ENCODE results near the gene PHACTR3. TPM values are rescaled to one million over a fixed set of nuclear protein-coding genes. Genes with fewer than 3 reads are reported as not detected.

Gene PHACTR3
- total RNA-seq, 6 experiments from 2014 or later, result 0.12 to 0.35 (median 0.23) TPM; not detected in 2

DNA sequence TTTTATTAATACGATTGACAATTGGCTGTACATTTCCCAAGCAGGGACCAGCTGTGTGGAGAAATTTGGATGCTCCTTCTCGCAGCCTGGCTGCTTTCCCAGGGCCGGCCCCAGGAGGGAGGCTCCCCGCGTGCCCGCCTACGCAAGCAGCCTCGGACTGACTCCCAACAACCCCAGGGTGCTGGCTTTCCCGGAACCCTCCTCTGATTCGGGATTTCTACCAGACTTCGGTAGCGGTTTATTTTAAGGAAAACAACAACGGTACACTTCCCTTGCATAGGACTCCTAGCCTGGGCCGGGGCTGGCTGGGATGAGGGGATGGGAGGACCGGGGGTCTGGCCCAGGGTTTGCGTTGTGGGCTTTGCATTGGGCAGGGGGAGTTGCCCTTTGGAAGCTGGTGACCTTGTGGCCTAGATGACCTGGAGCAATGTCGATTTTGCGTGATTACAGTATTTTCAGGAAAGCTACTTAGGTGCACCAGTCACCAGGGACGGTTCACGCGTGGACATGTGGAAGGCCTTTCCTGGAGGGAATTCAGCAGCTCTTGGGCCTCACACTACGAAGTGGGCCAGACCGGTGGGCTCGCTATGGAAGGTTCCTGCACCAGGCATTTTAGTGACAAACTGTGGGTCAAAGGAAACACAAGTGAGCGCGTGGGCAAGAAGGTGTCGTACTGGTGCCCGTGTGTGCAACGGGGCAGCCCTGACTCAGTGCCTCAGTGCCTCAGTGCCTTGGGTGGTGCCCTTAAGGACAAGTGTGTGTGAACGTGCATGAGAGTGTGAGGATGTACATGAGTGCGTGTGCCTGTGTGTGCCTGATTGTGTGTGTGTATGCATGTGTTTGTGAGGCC lies 20.7 kb upstream of the PHACTR3 start:
- Histone ChIP-seq H3K4me1 (no peaks in the 10 kb centered on the region), H3K27me3 (no peaks in the 10 kb centered on the region), H3K27ac (no peak overlapping the region), H3K9me3 (no peaks in the 10 kb centered on the region), H3K4me3 (no peak overlapping the region), H3K36me3 (no peaks in the 10 kb centered on the region)
- intact Hi-C loops (cut with DNase I), result no loop called here
- 51% methylated on average over 18 of the region's 31 CpGs for WGBS (ENCODE audit: insufficient coverage, low coverage, low lambda C conversion rate, missing lambda C conversion rate)
- DNase-seq (peak in 1 of 3 donors; percentile 40), ATAC-seq (peak in 2 of 4 donors; percentile 32 to 40)
- TF ChIP-seq, protein P1, sequence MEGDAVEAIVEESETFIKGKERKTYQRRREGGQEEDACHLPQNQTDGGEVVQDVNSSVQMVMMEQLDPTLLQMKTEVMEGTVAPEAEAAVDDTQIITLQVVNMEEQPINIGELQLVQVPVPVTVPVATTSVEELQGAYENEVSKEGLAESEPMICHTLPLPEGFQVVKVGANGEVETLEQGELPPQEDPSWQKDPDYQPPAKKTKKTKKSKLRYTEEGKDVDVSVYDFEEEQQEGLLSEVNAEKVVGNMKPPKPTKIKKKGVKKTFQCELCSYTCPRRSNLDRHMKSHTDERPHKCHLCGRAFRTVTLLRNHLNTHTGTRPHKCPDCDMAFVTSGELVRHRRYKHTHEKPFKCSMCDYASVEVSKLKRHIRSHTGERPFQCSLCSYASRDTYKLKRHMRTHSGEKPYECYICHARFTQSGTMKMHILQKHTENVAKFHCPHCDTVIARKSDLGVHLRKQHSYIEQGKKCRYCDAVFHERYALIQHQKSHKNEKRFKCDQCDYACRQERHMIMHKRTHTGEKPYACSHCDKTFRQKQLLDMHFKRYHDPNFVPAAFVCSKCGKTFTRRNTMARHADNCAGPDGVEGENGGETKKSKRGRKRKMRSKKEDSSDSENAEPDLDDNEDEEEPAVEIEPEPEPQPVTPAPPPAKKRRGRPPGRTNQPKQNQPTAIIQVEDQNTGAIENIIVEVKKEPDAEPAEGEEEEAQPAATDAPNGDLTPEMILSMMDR (IDR thresholded peaks at IDR 0.05), result no peak
- TF ChIP-seq POLR2A (IDR thresholded peaks at IDR 0.05), result no peak

DNA sequence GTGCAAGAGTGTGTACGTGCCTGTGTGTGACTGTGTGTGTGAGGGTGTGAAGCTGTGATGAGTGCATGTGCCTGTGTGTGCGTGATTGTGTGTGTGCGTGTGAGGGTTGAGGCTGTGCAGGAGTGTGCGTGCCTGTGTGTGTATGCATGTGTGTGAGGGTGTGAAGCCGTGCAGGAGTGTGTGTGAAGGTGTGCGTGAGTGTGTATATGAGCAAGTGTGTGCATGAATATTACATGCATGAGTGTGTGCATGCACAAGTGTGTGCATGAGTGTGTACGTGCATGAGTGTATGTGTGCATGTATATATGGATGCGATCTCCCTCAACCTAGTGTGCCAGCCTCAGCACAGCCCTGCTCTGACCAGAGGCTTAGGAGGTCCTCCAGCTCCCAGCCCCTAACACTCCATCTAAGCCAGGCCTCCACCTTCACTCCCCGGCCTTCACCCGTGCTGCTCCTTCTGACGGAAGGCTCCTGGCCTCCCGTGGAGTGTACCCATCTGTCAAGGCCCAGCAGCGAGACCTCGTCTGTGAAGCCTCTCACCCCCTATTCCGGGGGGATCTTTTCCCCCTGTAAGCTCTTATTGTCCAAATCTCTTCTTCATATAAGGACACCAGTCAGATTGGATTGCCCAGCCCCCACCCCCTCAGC lies 19.9 kb upstream of the PHACTR3 start:
- no peak overlapping the region for H3K4me3 ChIP-seq
- H3K4me1 ChIP-seq, result no peaks in the 10 kb centered on the region
- TF ChIP-seq, protein P1 (IDR thresholded peaks at IDR 0.05), result no peak
- no peak for TF ChIP-seq POLR2A (IDR thresholded peaks at IDR 0.05)
- intact Hi-C loops (cut with DNase I), result no loop called here
- H3K36me3 ChIP-seq, result no peaks in the 10 kb centered on the region
- peak in 1 of 3 donors; percentile 22 for DNase-seq
- no peaks in the 10 kb centered on the region for H3K9me3 ChIP-seq
- no peak for ATAC-seq
- no peak overlapping the region for H3K27ac ChIP-seq
- no peaks in the 10 kb centered on the region for H3K27me3 ChIP-seq
- 73% methylated on average over 10 of the region's 15 CpGs for WGBS (ENCODE audit: insufficient coverage, low coverage, low lambda C conversion rate, missing lambda C conversion rate)

DNA sequence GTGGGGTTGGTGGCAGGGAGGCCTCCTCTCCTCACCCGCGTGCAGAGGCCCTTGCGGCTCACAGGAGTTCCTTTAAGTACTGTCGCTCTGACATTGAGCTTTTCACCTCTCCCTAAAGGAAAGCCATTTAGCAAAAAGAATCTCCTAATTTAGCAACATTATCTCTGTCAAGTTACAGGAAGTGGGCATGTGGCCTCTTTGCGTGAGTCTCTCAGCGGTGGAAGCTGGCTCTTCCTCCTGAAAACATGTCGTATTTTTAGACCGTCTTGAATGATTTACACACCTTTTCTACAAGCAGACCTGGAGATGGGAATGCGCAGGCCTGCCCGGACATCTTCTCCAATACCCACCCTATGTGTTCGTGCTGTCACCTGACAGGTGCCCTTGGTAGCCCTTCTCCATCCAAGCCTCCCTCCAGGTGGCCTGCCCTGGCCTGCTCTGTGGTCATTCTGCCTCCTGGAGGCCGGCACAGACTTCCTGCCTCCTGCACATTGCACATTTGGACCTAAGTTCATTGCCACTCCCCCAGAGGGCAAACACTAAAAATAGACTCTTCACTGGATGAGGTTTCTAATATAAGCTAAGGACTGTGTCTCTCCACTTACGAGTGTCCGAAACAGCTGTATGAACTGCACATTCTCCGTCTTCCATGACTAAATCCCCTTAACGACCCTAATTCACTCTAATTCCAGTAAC lies 18.5 kb upstream of the PHACTR3 start:
- H3K36me3 ChIP-seq, result no peaks in the 10 kb centered on the region
- H3K4me1 ChIP-seq, result no peaks in the 10 kb centered on the region
- intact Hi-C loops (cut with DNase I), result no loop called here
- H3K27me3 ChIP-seq, result no peaks in the 10 kb centered on the region
- H3K4me3 ChIP-seq, result no peak overlapping the region
- no peak for TF ChIP-seq POLR2A (IDR thresholded peaks at IDR 0.05)
- TF ChIP-seq, protein P1 (IDR thresholded peaks at IDR 0.05), result no peak
- H3K9me3 ChIP-seq, result no peaks in the 10 kb centered on the region
- ATAC-seq (no peak), DNase-seq (peak in 1 of 3 donors; percentile 22)
- no peak overlapping the region for H3K27ac ChIP-seq
- WGBS (ENCODE audit: insufficient coverage, low coverage, low lambda C conversion rate, missing lambda C conversion rate), result 51% methylated on average over 13 of the region's 16 CpGs

DNA sequence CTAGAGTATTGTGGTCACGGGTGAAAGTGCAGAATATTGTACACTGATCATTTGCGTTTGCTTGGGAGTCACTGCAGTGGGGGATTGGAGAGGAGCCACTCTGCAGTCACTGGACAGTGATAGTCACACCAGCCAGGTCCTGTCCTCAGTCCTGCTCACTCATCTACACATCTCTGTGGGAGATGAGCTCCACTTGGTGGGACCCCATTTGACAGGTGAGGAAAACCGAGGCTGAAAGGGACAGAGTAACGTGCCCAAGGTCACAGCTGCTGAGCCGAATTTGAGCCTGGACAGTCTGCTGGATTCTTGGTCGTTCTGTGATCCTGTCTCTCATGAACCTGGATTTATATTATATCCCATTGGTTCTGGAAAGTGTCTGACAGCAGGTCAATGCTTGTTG lies 17.7 kb upstream of the PHACTR3 start:
- Histone ChIP-seq H3K36me3 (no peaks in the 10 kb centered on the region), H3K4me1 (no peaks in the 10 kb centered on the region), H3K4me3 (no peak overlapping the region), H3K27me3 (no peaks in the 10 kb centered on the region), H3K27ac (no peak overlapping the region), H3K9me3 (no peaks in the 10 kb centered on the region)
- 45% methylated on average over 3 of the region's 6 CpGs for WGBS (ENCODE audit: insufficient coverage, low coverage, low lambda C conversion rate, missing lambda C conversion rate)
- no peak for ATAC-seq
- TF ChIP-seq, protein P1 (IDR thresholded peaks at IDR 0.05), result no peak
- no peak for TF ChIP-seq POLR2A (IDR thresholded peaks at IDR 0.05)
- intact Hi-C loops (cut with DNase I), result no loop called here
- no peak for DNase-seq

Measured in right lobe of liver (tissue), 6 donors.